ENCODE data around the gene SENP1. TPM values are rescaled to one million over a fixed set of nuclear protein-coding genes. Genes with fewer than 3 reads are reported as not detected.

SENP1 gene
- polyA plus RNA-seq, 3 donors, result 5.2 to 8.0 (median 6.0) TPM

DNA sequence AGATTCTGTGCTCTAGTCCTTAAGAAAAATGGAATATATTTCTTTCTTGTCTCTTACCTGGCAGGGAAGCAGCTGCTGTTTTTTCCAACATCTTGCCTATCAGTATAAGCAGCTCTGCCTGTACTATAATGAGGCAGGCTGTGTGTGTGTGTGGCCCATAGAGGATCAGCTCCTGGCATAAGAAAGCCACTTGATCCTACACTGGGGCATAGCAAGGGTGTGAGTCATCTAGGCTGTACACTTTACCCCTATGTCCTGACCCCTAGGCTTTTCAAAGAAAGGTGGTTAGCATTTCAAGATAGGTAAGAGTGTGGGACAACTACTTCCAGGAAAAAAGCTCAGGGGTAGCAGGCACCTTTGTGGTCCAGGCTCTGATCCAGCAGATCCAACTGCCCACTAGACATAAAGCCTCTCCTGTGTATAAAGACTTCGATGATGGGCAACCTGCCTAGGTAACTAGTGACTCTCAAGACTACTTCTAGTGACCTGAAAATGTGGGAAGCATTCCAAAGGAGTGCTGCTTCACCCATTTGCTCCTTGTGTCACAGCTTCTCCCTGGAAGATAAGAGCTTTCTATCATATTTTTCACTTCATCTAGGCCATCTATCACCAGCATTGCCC is 4.9 kb upstream of the SENP1 start:
- H3K9me3 ChIP-seq (replicated peaks in 1 of 2; ENCODE audit: control insufficient read depth in 1 of 2, insufficient read depth in 1 of 2, low read length in 2 of 2), result no peaks in the 10 kb centered on the region
- H3K4me3 ChIP-seq (replicated peaks in 1 of 3; ENCODE audit: low read depth in 2 of 3, low read length in 3 of 3), result no peak overlapping the region
- H3K4me2 ChIP-seq (replicated peaks; ENCODE audit: extremely low read depth, low read length, poor library complexity, severe bottlenecking), result no peak overlapping the region
- no peak overlapping the region for H3K27ac Mint-ChIP-seq
- peaks cover 0 to 3% of the 10 kb centered on the region in 2 donors for H3K27me3 ChIP-seq (ENCODE audit: control insufficient read depth in 2 of 2, insufficient read depth in 2 of 2, low read length in 2 of 2)
- H3K4me1 Mint-ChIP-seq, result peaks cover 7% of the 10 kb centered on the region
- 71% methylated on average over 1 of the region's 1 CpG for WGBS (ENCODE audit: insufficient coverage)
- H3K79me2 ChIP-seq (ENCODE audit: insufficient read depth, low read length), result peaks cover 6% of the 10 kb centered on the region
- H3K4me1 ChIP-seq (ENCODE audit: control insufficient read depth in 1 of 2, insufficient read depth in 2 of 2, low read length in 2 of 2), result peaks cover 6 to 8% of the 10 kb centered on the region in 2 donors
- no peak overlapping the region for H3K4me3 Mint-ChIP-seq
- intact Hi-C loops (cut with micrococcal nuclease), result no loop called here
- H3K36me3 ChIP-seq (replicated peaks in 1 of 2; ENCODE audit: control insufficient read depth in 1 of 2, insufficient read depth in 2 of 2, low read length in 2 of 2), result no peaks in the 10 kb centered on the region
- no peaks in the 10 kb centered on the region for H3K36me3 Mint-ChIP-seq
- peaks cover 0 to 3% (median 2%) of the 10 kb centered on the region in 7 donors for H3K9me3 Mint-ChIP-seq
- H3K27me3 Mint-ChIP-seq (ENCODE audit: low read depth in 3 of 3), result peaks cover 7 to 18% (median 8%) of the 10 kb centered on the region in 3 donors
- no peak overlapping the region for H3K27ac ChIP-seq (ENCODE audit: low read depth in 1 of 2, low read length in 2 of 2)
- no peak overlapping the region for H3K9ac ChIP-seq (ENCODE audit: insufficient read depth, low read length, poor library complexity, severe bottlenecking)
- DNase-seq, result no peak
- H4K20me1 ChIP-seq (ENCODE audit: insufficient read depth, low read length), result no peaks in the 10 kb centered on the region
- no peak for TF ChIP-seq CTCF (IDR thresholded peaks at IDR 0.05)
- no peak overlapping the region for H2AFZ ChIP-seq (ENCODE audit: insufficient read depth, low read depth, low read length, poor library complexity, severe bottlenecking)

GRCh38 chr12:48109424-48109823 is 3.5 kb upstream of the SENP1 start:
- Mint-ChIP-seq H3K4me1 (peaks cover 17% of the 10 kb centered on the region), H3K9me3 (peaks cover 0 to 2% (median 1%) of the 10 kb centered on the region in 7 donors), H3K27ac (no peak overlapping the region), H3K4me3 (no peak overlapping the region), H3K27me3 (ENCODE audit: low read depth in 3 of 3) (peaks cover 2 to 11% (median 3%) of the 10 kb centered on the region in 3 donors), H3K36me3 (no peaks in the 10 kb centered on the region)
- Histone ChIP-seq H2AFZ (ENCODE audit: insufficient read depth, low read depth, low read length, poor library complexity, severe bottlenecking) (no peak overlapping the region), H3K4me2 (replicated peaks; ENCODE audit: extremely low read depth, low read length, poor library complexity, severe bottlenecking) (no peak overlapping the region), H3K27me3 (ENCODE audit: control insufficient read depth in 2 of 2, insufficient read depth in 2 of 2, low read length in 2 of 2) (no peaks in the 10 kb centered on the region), H3K36me3 (replicated peaks in 1 of 2; ENCODE audit: control insufficient read depth in 1 of 2, insufficient read depth in 2 of 2, low read length in 2 of 2) (no peaks in the 10 kb centered on the region), H4K20me1 (ENCODE audit: insufficient read depth, low read length) (no peaks in the 10 kb centered on the region), H3K79me2 (ENCODE audit: insufficient read depth, low read length) (peaks cover 20% of the 10 kb centered on the region), H3K27ac (ENCODE audit: low read depth in 1 of 2, low read length in 2 of 2) (no peak overlapping the region), H3K9ac (ENCODE audit: insufficient read depth, low read length, poor library complexity, severe bottlenecking) (no peak overlapping the region), H3K9me3 (replicated peaks in 1 of 2; ENCODE audit: control insufficient read depth in 1 of 2, insufficient read depth in 1 of 2, low read length in 2 of 2) (no peaks in the 10 kb centered on the region), H3K4me1 (ENCODE audit: control insufficient read depth in 1 of 2, insufficient read depth in 2 of 2, low read length in 2 of 2) (peaks cover 15 to 17% of the 10 kb centered on the region in 2 donors), H3K4me3 (replicated peaks in 1 of 3; ENCODE audit: low read depth in 2 of 3, low read length in 3 of 3) (no peak overlapping the region)
- DNase-seq, result no peak
- TF ChIP-seq CTCF (IDR thresholded peaks at IDR 0.05), result no peak
- intact Hi-C loops (cut with micrococcal nuclease), result loop anchor here in 1 of 2 donors (5.0 kb wide), 1 partner anchor 48 kb away; the partner anchor contains the start of gene ASB8

All from CD14-positive monocyte (primary cell).